ENCODE data around the gene TOB1.

GRCh38 chr17:50908140-50908859 lies 42.1 kb upstream of the TOB1 start:
- no peak for TF ChIP-seq CTCF (IDR thresholded peaks at IDR 0.05)
- no peak for TF ChIP-seq POLR2AphosphoS5 (IDR thresholded peaks at IDR 0.05)

All from stomach (tissue), 4 donors.